ENCODE data around the gene CDK5R1.

GRCh38 chr17:32479074-32479617 lies 7.6 kb upstream of the CDK5R1 start:
- TF ChIP-seq CTCF (IDR thresholded peaks at IDR 0.05; ENCODE audit: extremely low read depth in 1 of 2, insufficient read depth in 1 of 2, low read depth in 1 of 2, low read length in 2 of 2) (no peak), POLR2A (IDR thresholded peaks at IDR 0.05; ENCODE audit: low read depth, low read length) (no peak), MAX (IDR thresholded peaks at IDR 0.05; ENCODE audit: insufficient read depth, insufficient read length) (no peak), POLR2AphosphoS5 (IDR thresholded peaks at IDR 0.05; ENCODE audit: insufficient read depth, low read depth, low read length) (no peak), FOS (IDR thresholded peaks at IDR 0.05; ENCODE audit: borderline replicate concordance, insufficient read depth, low read length) (no peak), EZH2 (IDR thresholded peaks at IDR 0.05; ENCODE audit: borderline replicate concordance, low read depth, low read length, severe bottlenecking) (no peak), MYC (IDR thresholded peaks at IDR 0.05; ENCODE audit: low read depth, low read length) (no peak), JUN (IDR thresholded peaks at IDR 0.05; ENCODE audit: borderline replicate concordance, insufficient read depth, insufficient read length, low read depth) (no peak), GATA2 (IDR thresholded peaks at IDR 0.05; ENCODE audit: insufficient read depth, insufficient read length, low read depth, low read length) (no peak)

Measured in endothelial cell of umbilical vein (primary cell).